ENCODE data around the gene HOXD13.

GRCh38 chr2:176098366-176099158 is 6.0 kb downstream of the HOXD13 start:
- TF ChIP-seq CTCF (IDR thresholded peaks at IDR 0.05; ENCODE audit: poor library complexity, severe bottlenecking) (no peak), POLR2AphosphoS5 (IDR thresholded peaks at IDR 0.05) (no peak), EZH2 (IDR thresholded peaks at IDR 0.05; ENCODE audit: borderline replicate concordance, insufficient read depth, low read length, poor library complexity, severe bottlenecking) (no peak), RAD21 (conservative IDR thresholded peaks at IDR 0.05) (no peak), MXI1 (conservative IDR thresholded peaks at IDR 0.05; ENCODE audit: poor library complexity, severe bottlenecking) (no peak)
